IMR-90 (cell line): ENCODE data around the gene TRPM3. TPM values are rescaled to one million over a fixed set of nuclear protein-coding genes. Genes with fewer than 3 reads are reported as not detected.

Experiments
- ATAC-seq: fragments of 200-7000 bp; cut with Tn5 transposase; 2 replicates; pipeline ENCODE4 v1.9.1; 2020; ENCODE audit warnings: low read depth, mild to moderate bottlenecking, moderate library complexity
- BruUV-seq: library from RNA; stranded (reverse); fragments of 400-500 nt; replicated peaks from 2 replicates; lab custom pipeline; 2021; lab: Mats Ljungman, UMichigan
- CTCF ChIA-PET: fragments of 300-600 bp; formaldehyde crosslinking; extraction: SDS; loops from one replicate; lab custom pipeline; 2021; ENCODE audit warnings: antibody characterized with exemption; lab: Yijun Ruan, JAX
- POLR2A ChIA-PET: fragments of 300-600 bp; sonication (Branson Sonifier 250); formaldehyde crosslinking; loops from one replicate; lab custom pipeline; 2022; ENCODE audit warnings: antibody characterized with exemption; ENCODE audit not compliant: unreplicated experiment; lab: Charles Lee
- DNase-seq: peaks from one replicate; pipeline ENCODE4 v3.0.0; 2013
- H2AFZ ChIP-seq: replicated peaks from 2 replicates; pipeline ENCODE3; 2013; ENCODE audit warnings: low read length, mild to moderate bottlenecking; ENCODE audit not compliant: poor library complexity
- H2AK5ac ChIP-seq: 2 replicates; pipeline ENCODE4 v1.6.1; 2013; ENCODE audit warnings: low read depth, low read length, inconsistent platforms
- H2AK9ac ChIP-seq: replicated peaks from 2 replicates; pipeline ENCODE3; 2013; ENCODE audit warnings: mild to moderate bottlenecking, low read depth, low read length, moderate library complexity; ENCODE audit not compliant: poor library complexity
- H2BK120ac ChIP-seq: 2 replicates; pipeline ENCODE4 v1.6.1; 2013; ENCODE audit warnings: low read depth, low read length, inconsistent platforms
- H2BK15ac ChIP-seq: 3 replicates; pipeline ENCODE4 v1.6.1; 2013; ENCODE audit warnings: low read depth, low read length, inconsistent platforms
- H2BK20ac ChIP-seq: 2 replicates; pipeline ENCODE4 v1.6.1; 2013; ENCODE audit warnings: low read depth, mild to moderate bottlenecking, inconsistent platforms, low read length, moderate library complexity
- H2BK5ac ChIP-seq: 2 replicates; pipeline ENCODE4 v1.6.1; 2013; ENCODE audit warnings: mild to moderate bottlenecking, low read depth, low read length, inconsistent platforms; ENCODE audit not compliant: poor library complexity, severe bottlenecking
- H3K14ac ChIP-seq: replicated peaks from 2 replicates; pipeline ENCODE4 v1.6.1; 2013; ENCODE audit warnings: low read depth, low read length, inconsistent platforms
- H3K18ac ChIP-seq: 2 replicates; pipeline ENCODE4 v1.6.1; 2013; ENCODE audit warnings: low read depth, low read length, control low read depth
- H3K23ac ChIP-seq: 2 replicates; pipeline ENCODE4 v1.6.1; 2013; ENCODE audit warnings: low read depth, low read length, inconsistent platforms
- H3K27ac ChIP-seq: 2 replicates; pipeline ENCODE4 v1.5.1; 2013; ENCODE audit warnings: mild to moderate bottlenecking, control low read depth, low read length; ENCODE audit not compliant: insufficient read depth
- H3K27me3 ChIP-seq: 2 replicates; pipeline ENCODE4 v1.6.1; 2013; ENCODE audit warnings: low read length; ENCODE audit not compliant: control insufficient read depth, insufficient read depth
- H3K36me3 ChIP-seq: 2 replicates; pipeline ENCODE4 v1.6.1; 2013; ENCODE audit warnings: low read length, mixed read lengths; ENCODE audit not compliant: control insufficient read depth, insufficient read depth
- H3K4ac ChIP-seq: 2 replicates; pipeline ENCODE4 v1.6.1; 2013; ENCODE audit warnings: low read depth, low read length, inconsistent platforms
- H3K4me1 ChIP-seq: 2 replicates; pipeline ENCODE4 v1.6.1; 2013; ENCODE audit warnings: low read length, mixed read lengths; ENCODE audit not compliant: control insufficient read depth, insufficient read depth
- H3K4me2 ChIP-seq: 2 replicates; pipeline ENCODE4 v1.6.1; 2013; ENCODE audit warnings: low read depth, mild to moderate bottlenecking, control low read depth, low read length, moderate library complexity
- H3K4me3 ChIP-seq: 2 replicates; pipeline ENCODE4 v1.5.1; 2013; ENCODE audit warnings: low read depth, mild to moderate bottlenecking, control low read depth, low read length, moderate library complexity; ENCODE audit not compliant: insufficient read depth
- H3K56ac ChIP-seq: 2 replicates; pipeline ENCODE4 v1.6.1; 2013; ENCODE audit warnings: low read length, inconsistent platforms; ENCODE audit not compliant: insufficient read depth; ENCODE audit errors: extremely low read depth
- H3K79me1 ChIP-seq, 2 experiments: 2 replicates each; pipeline ENCODE4 v1.6.1; 2013; ENCODE audit warnings: low read length in 2 of 2, inconsistent platforms in 1 of 2, low read depth in 1 of 2
- H3K9ac ChIP-seq: 2 replicates; pipeline ENCODE4 v1.6.1; 2013; ENCODE audit warnings: low read depth, low read length, control low read depth
- H3K9me1 ChIP-seq: 2 replicates; pipeline ENCODE4 v1.6.1; 2013; ENCODE audit warnings: low read length, inconsistent platforms; ENCODE audit not compliant: insufficient read depth
- H3K9me3 ChIP-seq: 2 replicates; pipeline ENCODE4 v1.6.1; 2013; ENCODE audit warnings: low read length; ENCODE audit not compliant: control insufficient read depth, insufficient read depth
- H4K20me1 ChIP-seq: 2 replicates; pipeline ENCODE4 v1.6.1; 2013; ENCODE audit warnings: low read length, inconsistent platforms; ENCODE audit not compliant: insufficient read depth
- H4K5ac ChIP-seq: 2 replicates; pipeline ENCODE4 v1.6.1; 2013; ENCODE audit warnings: mild to moderate bottlenecking, low read depth, low read length, control low read depth
- H4K8ac ChIP-seq, 2 experiments: 2 replicates each; pipeline ENCODE4 v1.6.1; 2013; ENCODE audit warnings: low read depth in 2 of 2, low read length in 2 of 2, control low read depth in 1 of 2, inconsistent platforms in 1 of 2
- H4K91ac ChIP-seq: 2 replicates; pipeline ENCODE4 v1.6.1; 2013; ENCODE audit warnings: low read depth, low read length, inconsistent platforms; ENCODE audit not compliant: insufficient read depth
- CHD1 ChIP-seq: IDR thresholded peaks from 2 replicates; pipeline ENCODE4 v1.6.1; 2012; ENCODE audit warnings: low read depth, low read length, improper control_type of control experiment
- NFE2L2 ChIP-seq: fragments of 150-350 bp; IDR thresholded peaks from 2 replicates; pipeline ENCODE4 v1.6.1; 2016; ENCODE audit warnings: low read depth, mild to moderate bottlenecking, low read length
- WGBS, 2 experiments: methylation state at CpG; one replicate each; pipeline versions ENCODE4 v1.1.5 to v1.1.7; 2013; ENCODE audit warnings: missing lambda C conversion rate in 2 of 2; ENCODE audit not compliant: insufficient read length in 1 of 2; ENCODE audit errors: extremely low coverage in 2 of 2; 5-methylcytosine and 5-hydroxymethylcytosine counted together
- dilution Hi-C: fragments of 300-500 bp; cut with HindIII; formaldehyde crosslinking; loops from one replicate; pipeline ENCODE4 v1.14.3; 2018; ENCODE audit warnings: low sequenced_read_pairs; ENCODE audit not compliant: unreplicated experiment
- in situ Hi-C: fragments of 300-500 bp; cut with MboI; formaldehyde crosslinking; loops from 3 replicates; pipeline ENCODE4 v1.14.3; 2019; ENCODE audit warnings: low sequenced_read_pairs, inconsistent platforms, mixed read lengths
- intact Hi-C: fragments of 100-400 bp; cut with micrococcal nuclease; formaldehyde crosslinking; loops from 2 replicates; pipeline ENCODE4 v1.10.0; 2022
- polyA plus RNA-seq, 3 experiments: library from polyadenylated mRNA; depleted of rRNA; stranded (reverse); fragments of >200 nt; gene quantifications; 2 replicates each; pipeline ENCODE4 v1.2.3, GENCODE V29; 2012; ENCODE audit warnings: low replicate concordance in 1 of 3
- total RNA-seq: library from RNA; depleted of rRNA; stranded (reverse); fragments of >200 nt; gene quantifications from 2 replicates; pipeline ENCODE4 v1.2.3, GENCODE V29; 2012

Gene TRPM3
- total and polyA plus RNA-seq, 2 of the 4 experiments (the other 2 are of a cell fraction), result not detected

GRCh38 chr9:70883056-70883455, 238.4 kb downstream of the TRPM3 start:
- Histone ChIP-seq H3K27ac (no peak overlapping the region), H3K36me3 (no peaks in the 10 kb centered on the region), H3K4me2 (no peak overlapping the region), H2AFZ (no peak overlapping the region), H2BK20ac (no peak overlapping the region), H3K9me1 (no peaks in the 10 kb centered on the region), H3K4ac (no peak overlapping the region), H3K27me3 (peaks cover 3% of the 10 kb centered on the region; the same call in 1 of the 2 replicates), H2BK15ac (no peak overlapping the region), H3K9me3 (no peaks in the 10 kb centered on the region), H2BK120ac (no peak overlapping the region), H3K4me1 (no peaks in the 10 kb centered on the region), H3K79me1 (no peaks in the 10 kb centered on the region), H4K5ac (no peak overlapping the region), H2BK5ac (no peak overlapping the region), H4K20me1 (no peaks in the 10 kb centered on the region), H3K14ac (no peak overlapping the region), H4K8ac (no peak overlapping the region), H2AK5ac (no peak overlapping the region), H3K18ac (no peak overlapping the region), H3K4me3 (no peak overlapping the region), H4K91ac (no peak overlapping the region), H3K23ac (no peak overlapping the region), H3K56ac (no peak overlapping the region), H3K9ac (no peak overlapping the region), H2AK9ac (no peak overlapping the region)
- ChIA-PET POLR2A (no interaction called here), CTCF (no interaction called here)
- WGBS, 2 experiments, result no CpG with 5 or more reads among the region's 1 CpG
- TF ChIP-seq NFE2L2, result no peak
- no peak for TF ChIP-seq CHD1
- no peak for ATAC-seq
- in situ Hi-C loops, result no loop called here
- peak; percentile 3 for DNase-seq
- intact Hi-C loops, result no loop called here
- dilution Hi-C loops, result no loop called here
- BruUV-seq, result no TSS peak
